MM.1S (cell line): ENCODE measurements around the gene MFF.

Experiments used
- DNase-seq: peaks from one replicate; pipeline ENCODE4 v3.0.0-alpha.2; 2015
- H2AFZ ChIP-seq: fragments of 300-600 bp; sonication (generic); 2 replicates; pipeline ENCODE4 v1.6.0; 2016; ENCODE audit warnings: antibody characterized with exemption, low read length
- H3F3A ChIP-seq: fragments of 300-600 bp; sonication (generic); 2 replicates; pipeline ENCODE4 v1.6.1; 2016; ENCODE audit warnings: mild to moderate bottlenecking, antibody characterized with exemption, low read length, moderate library complexity, mixed read lengths; ENCODE audit not compliant: insufficient read depth
- H3K27ac ChIP-seq: fragments of 300-600 bp; sonication (generic); 2 replicates; pipeline ENCODE4 v1.5.1; 2016; ENCODE audit warnings: mild to moderate bottlenecking, low read length
- H3K27me3 ChIP-seq: fragments of 300-600 bp; sonication (generic); replicated peaks from 2 replicates; pipeline ENCODE4 v1.6.0; 2016; ENCODE audit warnings: low read length; ENCODE audit not compliant: insufficient read depth
- H3K36me3 ChIP-seq: fragments of 300-600 bp; sonication (generic); replicated peaks from 2 replicates; pipeline ENCODE4 v1.6.1; 2016; ENCODE audit warnings: mild to moderate bottlenecking, low read length, mixed read lengths; ENCODE audit not compliant: insufficient read depth
- H3K4me1 ChIP-seq: fragments of 300-600 bp; sonication (generic); 2 replicates; pipeline ENCODE4 v1.6.1; 2016; ENCODE audit warnings: low read length, mixed read lengths
- H3K4me2 ChIP-seq: fragments of 300-600 bp; sonication (generic); 2 replicates; pipeline ENCODE4 v1.6.0; 2016; ENCODE audit warnings: low read depth, low read length
- H3K4me3 ChIP-seq: fragments of 300-600 bp; sonication (generic); 2 replicates; pipeline ENCODE4 v1.5.1; 2016; ENCODE audit warnings: low read length, mixed read lengths
- H3K79me2 ChIP-seq: fragments of 300-600 bp; sonication (generic); 2 replicates; pipeline ENCODE4 v1.6.1; 2016; ENCODE audit warnings: mixed run types, low read length, mixed read lengths
- H3K9ac ChIP-seq: fragments of 300-600 bp; sonication (generic); 2 replicates; pipeline ENCODE4 v1.6.1; 2016; ENCODE audit warnings: low read length, mixed read lengths
- H3K9me2 ChIP-seq: fragments of 300-600 bp; sonication (generic); replicated peaks from 2 replicates; pipeline ENCODE4 v1.6.1; 2016; ENCODE audit warnings: mild to moderate bottlenecking, low read length, mixed read lengths; ENCODE audit not compliant: insufficient read depth
- H3K9me3 ChIP-seq: fragments of 300-600 bp; sonication (generic); replicated peaks from 2 replicates; pipeline ENCODE4 v1.6.1; 2016; ENCODE audit warnings: mild to moderate bottlenecking, low read length, mixed read lengths; ENCODE audit not compliant: insufficient read depth
- H4K20me1 ChIP-seq: fragments of 300-600 bp; sonication (generic); 2 replicates; pipeline ENCODE4 v1.6.1; 2016; ENCODE audit warnings: mild to moderate bottlenecking, low read length, moderate library complexity, mixed read lengths; ENCODE audit not compliant: insufficient read depth
- EZH2 ChIP-seq: fragments of 300-600 bp; sonication (generic); optimal IDR thresholded peaks from 2 replicates; pipeline ENCODE3; 2017; ENCODE audit warnings: low read depth, mild to moderate bottlenecking, antibody characterized with exemption, low read length, mixed read lengths
- EZH2phosphoT487 ChIP-seq: fragments of 300-600 bp; sonication (generic); IDR thresholded peaks from 2 replicates; pipeline ENCODE4 v1.6.1; 2018; ENCODE audit warnings: antibody characterized with exemption, low read length
- TF ChIP-seq, protein P1 (sequence below): fragments of 300-600 bp; sonication (generic); IDR thresholded peaks from 2 replicates; pipeline ENCODE4 v1.5.1; 2016; ENCODE audit warnings: antibody characterized with exemption, low read length, mixed read lengths

MFF gene

DNA sequence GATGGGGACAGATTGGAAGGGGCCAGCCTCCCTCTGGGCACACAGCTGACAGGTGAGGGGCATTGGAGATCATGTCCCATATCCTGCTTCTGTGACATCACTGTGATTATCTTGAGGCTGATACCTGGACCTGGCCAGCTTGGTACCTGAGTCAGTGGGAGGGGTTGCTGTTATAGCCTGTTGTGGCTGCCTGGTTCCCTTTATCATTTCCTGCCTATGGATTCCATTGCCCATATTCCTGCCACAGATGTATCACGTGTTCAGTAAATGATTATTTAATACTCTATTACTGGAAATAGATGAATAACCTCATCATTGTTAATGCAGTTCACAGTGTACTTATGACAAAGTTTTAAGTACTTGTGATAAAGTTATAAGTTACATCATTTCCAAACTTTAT is 70.5 kb downstream of the MFF start:
- Histone ChIP-seq H2AFZ (no peak overlapping the region), H3K4me2 (no peak overlapping the region), H3F3A (no peaks in the 10 kb centered on the region), H3K9me2 (no peaks in the 10 kb centered on the region), H3K4me3 (no peak overlapping the region), H3K79me2 (no peaks in the 10 kb centered on the region), H3K36me3 (no peaks in the 10 kb centered on the region), H4K20me1 (no peaks in the 10 kb centered on the region), H3K27me3 (no peaks in the 10 kb centered on the region), H3K9me3 (no peaks in the 10 kb centered on the region), H3K27ac (no peak overlapping the region), H3K9ac (no peak overlapping the region), H3K4me1 (peaks cover 9% of the 10 kb centered on the region; the same call in 1 of the 2 replicates)
- no peak for DNase-seq
- TF ChIP-seq EZH2phosphoT487 (no peak), EZH2 (no peak)
- TF ChIP-seq, protein P1, sequence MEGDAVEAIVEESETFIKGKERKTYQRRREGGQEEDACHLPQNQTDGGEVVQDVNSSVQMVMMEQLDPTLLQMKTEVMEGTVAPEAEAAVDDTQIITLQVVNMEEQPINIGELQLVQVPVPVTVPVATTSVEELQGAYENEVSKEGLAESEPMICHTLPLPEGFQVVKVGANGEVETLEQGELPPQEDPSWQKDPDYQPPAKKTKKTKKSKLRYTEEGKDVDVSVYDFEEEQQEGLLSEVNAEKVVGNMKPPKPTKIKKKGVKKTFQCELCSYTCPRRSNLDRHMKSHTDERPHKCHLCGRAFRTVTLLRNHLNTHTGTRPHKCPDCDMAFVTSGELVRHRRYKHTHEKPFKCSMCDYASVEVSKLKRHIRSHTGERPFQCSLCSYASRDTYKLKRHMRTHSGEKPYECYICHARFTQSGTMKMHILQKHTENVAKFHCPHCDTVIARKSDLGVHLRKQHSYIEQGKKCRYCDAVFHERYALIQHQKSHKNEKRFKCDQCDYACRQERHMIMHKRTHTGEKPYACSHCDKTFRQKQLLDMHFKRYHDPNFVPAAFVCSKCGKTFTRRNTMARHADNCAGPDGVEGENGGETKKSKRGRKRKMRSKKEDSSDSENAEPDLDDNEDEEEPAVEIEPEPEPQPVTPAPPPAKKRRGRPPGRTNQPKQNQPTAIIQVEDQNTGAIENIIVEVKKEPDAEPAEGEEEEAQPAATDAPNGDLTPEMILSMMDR, result no peak

- Histone ChIP-seq H3K4me2 (no peak overlapping the region), H3K4me1 (peaks cover 9% of the 10 kb centered on the region; the same call in 1 of the 2 replicates)
These were observed 72.5 kb downstream of the MFF start for GRCh38 chr2:227397562-227397961.

DNA sequence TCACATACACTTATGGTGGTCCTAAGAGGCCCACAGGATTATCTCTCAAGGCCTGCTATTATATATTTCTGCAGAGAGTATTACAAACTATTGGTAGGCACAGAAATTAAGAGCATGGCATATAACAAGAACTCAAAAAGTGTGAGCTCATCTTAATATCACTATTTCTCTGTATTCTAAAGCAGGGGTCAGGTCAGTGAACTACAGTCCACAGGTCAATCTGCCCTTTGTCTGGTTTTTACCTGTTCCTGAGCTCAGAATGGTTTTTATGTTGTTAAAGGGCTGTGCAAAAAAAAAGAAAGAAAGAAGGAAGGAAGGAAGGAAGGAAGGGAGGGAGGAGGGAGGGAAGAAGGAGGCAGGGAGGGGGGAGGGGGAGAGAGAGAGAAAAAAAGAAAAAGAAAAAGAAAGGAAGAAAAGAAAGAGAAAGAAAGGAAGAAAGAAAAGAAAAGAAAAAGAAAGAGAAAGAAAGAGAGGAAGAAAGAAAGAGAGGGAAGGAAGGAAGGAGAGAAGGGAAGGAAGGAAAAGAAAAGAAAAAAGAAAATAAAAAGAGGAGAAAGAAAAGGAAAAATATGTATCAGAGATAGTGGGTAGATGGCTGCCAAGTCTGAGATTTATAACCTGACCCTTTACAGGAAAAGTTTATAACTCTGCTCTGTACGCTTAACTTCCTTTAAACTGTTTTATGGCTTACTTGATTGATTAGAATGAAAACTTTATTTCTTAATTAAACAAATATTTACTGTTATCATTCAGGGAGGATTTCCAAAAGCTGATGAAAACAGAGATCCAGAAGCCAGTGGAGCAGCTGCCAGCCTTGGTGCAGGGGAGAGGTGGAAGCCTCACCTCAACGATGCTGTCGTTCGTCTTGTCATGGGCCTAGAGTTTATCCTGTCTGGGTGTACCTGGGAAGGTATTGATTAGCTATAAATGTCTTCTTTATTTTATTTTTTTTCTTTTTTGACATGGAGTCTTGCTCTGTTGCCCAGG is 73.9 kb downstream of the MFF start:
- no peaks in the 10 kb centered on the region for H3K9me2 ChIP-seq
- no peaks in the 10 kb centered on the region for H3K79me2 ChIP-seq
- H3K9me3 ChIP-seq, result no peaks in the 10 kb centered on the region
- H3F3A ChIP-seq, result no peaks in the 10 kb centered on the region
- TF ChIP-seq, protein P1, result no peak
- no peak for TF ChIP-seq EZH2
- no peak for TF ChIP-seq EZH2phosphoT487
- peaks cover 9% of the 10 kb centered on the region; the same call in 1 of the 2 replicates for H3K4me1 ChIP-seq
- no peaks in the 10 kb centered on the region for H4K20me1 ChIP-seq
- H3K27ac ChIP-seq, result no peak overlapping the region
- H3K9ac ChIP-seq, result no peak overlapping the region
- H2AFZ ChIP-seq, result no peak overlapping the region
- H3K27me3 ChIP-seq, result no peaks in the 10 kb centered on the region
- DNase-seq, result no peak
- H3K4me2 ChIP-seq, result no peak overlapping the region
- H3K36me3 ChIP-seq, result no peaks in the 10 kb centered on the region
- no peak overlapping the region for H3K4me3 ChIP-seq

More at GRCh38 chr2:227397562-227397961, 72.5 kb downstream of the MFF start:
- H3K36me3 ChIP-seq, result no peaks in the 10 kb centered on the region
- H4K20me1 ChIP-seq, result no peaks in the 10 kb centered on the region
- H3K27ac ChIP-seq, result no peak overlapping the region
- H3K9me2 ChIP-seq, result no peaks in the 10 kb centered on the region
- no peak overlapping the region for H3K9ac ChIP-seq
- no peaks in the 10 kb centered on the region for H3K9me3 ChIP-seq
- TF ChIP-seq EZH2 (no peak), EZH2phosphoT487 (no peak)
- TF ChIP-seq, protein P1, result no peak
- no peak overlapping the region for H3K4me3 ChIP-seq
- H3K27me3 ChIP-seq, result no peaks in the 10 kb centered on the region
- no peak overlapping the region for H2AFZ ChIP-seq
- no peaks in the 10 kb centered on the region for H3K79me2 ChIP-seq
- DNase-seq, result no peak
- H3F3A ChIP-seq, result no peaks in the 10 kb centered on the region
